Endothelial cell of umbilical vein (primary cell): ENCODE data around the gene SH2D3C. TPM values are rescaled to one million over a fixed set of nuclear protein-coding genes. Genes with fewer than 3 reads are reported as not detected.

Experiments
- BruUV-seq: library from RNA; stranded (reverse); fragments of 400-500 nt; replicated peaks from 2 replicates; lab custom pipeline; 2021; lab: Mats Ljungman, UMichigan
- CTCF ChIA-PET: fragments of 300-600, 350-600 bp; sonication (Branson Sonifier 250); formaldehyde crosslinking; loops from one replicate; lab custom pipeline; 2021; ENCODE audit warnings: antibody characterized with exemption, inconsistent platforms; lab: Charles Lee
- POLR2A ChIA-PET: fragments of 300-600, 350-600 bp; sonication (Branson Sonifier 250); formaldehyde crosslinking; loops from one replicate; lab custom pipeline; 2021; ENCODE audit warnings: antibody characterized with exemption, inconsistent platforms; lab: Charles Lee
- DNase-seq: peaks from one replicate; pipeline ENCODE4 v3.0.0-alpha.2; 2011; ENCODE audit warnings: low read depth, low spot score
- FAIRE-seq: peaks from 2 replicates; lab custom pipeline; 2011; peaks lifted over from hg19 to GRCh38; lab: Jason Lieb, UNC
- H2AFZ ChIP-seq: 2 replicates; pipeline ENCODE4 v1.6.0; 2012; ENCODE audit warnings: low read depth, low read length, control low read depth, inconsistent platforms
- H3K27ac ChIP-seq: 2 replicates; pipeline ENCODE4 v1.5.1; 2011; ENCODE audit warnings: low read depth, mild to moderate bottlenecking, control low read depth, low read length, moderate library complexity; ENCODE audit not compliant: insufficient read depth
- H3K27me3 ChIP-seq, 2 experiments: 2 replicates each; pipeline versions ENCODE4 v1.6.0 to v1.6.1; 2011; ENCODE audit warnings: low read length in 2 of 2, mixed read lengths in 1 of 2; ENCODE audit not compliant: control insufficient read depth in 2 of 2, insufficient read depth in 2 of 2
- H3K36me3 ChIP-seq, 2 experiments: 2 replicates in 1 of 2; 3 replicates in 1 of 2; pipeline ENCODE4 v1.5.1; 2011; ENCODE audit warnings: low read length in 2 of 2, mild to moderate bottlenecking in 1 of 2, moderate library complexity in 1 of 2; ENCODE audit not compliant: control insufficient read depth in 2 of 2, insufficient read depth in 2 of 2; ENCODE audit errors: extremely low read depth in 1 of 2
- H3K4me1 ChIP-seq: 3 replicates; pipeline ENCODE4 v1.5.1; 2011; ENCODE audit warnings: mild to moderate bottlenecking, low read length; ENCODE audit not compliant: control insufficient read depth, insufficient read depth; ENCODE audit errors: extremely low read depth
- H3K4me2 ChIP-seq: 2 replicates; pipeline ENCODE4 v1.6.1; 2011; ENCODE audit warnings: low read length, control low read depth, mixed read lengths; ENCODE audit not compliant: insufficient read depth
- H3K4me3 ChIP-seq, 3 experiments: fragments of 200-600 bp in 1 of 3; sonication (generic), shearing (Covaris generic) in 1 of 3; replicated peaks in 1 of 3; 2 replicates each; pipeline ENCODE4 v1.5.1; 2011 to 2016; ENCODE audit warnings: control low read depth in 3 of 3, low read length in 3 of 3, mild to moderate bottlenecking in 2 of 3, inconsistent platforms in 1 of 3, low read depth in 1 of 3, moderate library complexity in 1 of 3; ENCODE audit not compliant: insufficient read depth in 1 of 3
- H3K79me2 ChIP-seq: 2 replicates; pipeline ENCODE4 v1.6.0; 2012; ENCODE audit warnings: low read length, inconsistent platforms; ENCODE audit not compliant: control insufficient read depth, insufficient read depth
- H3K9ac ChIP-seq: replicated peaks from 2 replicates; pipeline ENCODE3; 2011; ENCODE audit warnings: low read length, control low read depth; ENCODE audit not compliant: insufficient read depth; ENCODE audit errors: extremely low read depth
- H3K9me1 ChIP-seq: replicated peaks from 3 replicates; pipeline ENCODE4 v1.6.0; 2011; ENCODE audit warnings: mild to moderate bottlenecking, low read length; ENCODE audit not compliant: control insufficient read depth, insufficient read depth; ENCODE audit errors: extremely low read depth
- H3K9me3 ChIP-seq: replicated peaks from 2 replicates; pipeline ENCODE4 v1.5.1; 2012; ENCODE audit warnings: low read length, inconsistent platforms; ENCODE audit not compliant: control insufficient read depth, insufficient read depth
- H4K20me1 ChIP-seq: replicated peaks from 2 replicates; pipeline ENCODE3; 2011; ENCODE audit warnings: mild to moderate bottlenecking, low read length; ENCODE audit not compliant: control insufficient read depth, insufficient read depth; ENCODE audit errors: extremely low read depth
- EZH2 ChIP-seq: IDR thresholded peaks from 2 replicates; pipeline ENCODE4 v1.6.1; 2012; ENCODE audit warnings: borderline replicate concordance, low read depth, mild to moderate bottlenecking, moderate library complexity, low read length, inconsistent platforms; ENCODE audit not compliant: severe bottlenecking
- FOS ChIP-seq: IDR thresholded peaks from 2 replicates; pipeline ENCODE4 v1.6.1; 2011; ENCODE audit warnings: mild to moderate bottlenecking, low read length, moderate library complexity, borderline replicate concordance; ENCODE audit not compliant: insufficient read depth
- GATA2 ChIP-seq: IDR thresholded peaks from 2 replicates; pipeline ENCODE4 v1.7.0; 2011; ENCODE audit warnings: low read depth, mild to moderate bottlenecking, moderate library complexity, mixed read lengths, low read length; ENCODE audit not compliant: insufficient read length, insufficient read depth
- JUN ChIP-seq: IDR thresholded peaks from 2 replicates; pipeline ENCODE4 v1.6.1; 2011; ENCODE audit warnings: borderline replicate concordance, low read depth; ENCODE audit not compliant: insufficient read length, insufficient read depth
- MYC ChIP-seq: IDR thresholded peaks from one replicate; pipeline ENCODE4 v1.6.1; 2011; ENCODE audit warnings: mild to moderate bottlenecking, low read depth, low read length
- POLR2A ChIP-seq: IDR thresholded peaks from 2 replicates; pipeline ENCODE4 v1.6.1; 2012; ENCODE audit warnings: low read depth, mild to moderate bottlenecking, control low read depth, low read length
- POLR2AphosphoS5 ChIP-seq: IDR thresholded peaks from 2 replicates; pipeline ENCODE4 v1.6.1; 2012; ENCODE audit warnings: low read depth, mild to moderate bottlenecking, control low read depth, low read length, moderate library complexity; ENCODE audit not compliant: insufficient read depth
- dilution Hi-C: fragments of 300-500 bp; cut with MboI; formaldehyde crosslinking; loops from one replicate; pipeline ENCODE4 v1.15.0; 2019; ENCODE audit warnings: low sequenced_read_pairs; ENCODE audit not compliant: extremely low pct_ligation_motif_present
- intact Hi-C: fragments of 100-400 bp; cut with micrococcal nuclease; formaldehyde crosslinking; loops from one replicate; pipeline ENCODE4 v1.10.0; 2022
- polyA plus RNA-seq, 4 experiments: library from polyadenylated mRNA; depleted of rRNA in 3 of 4; stranded (reverse) in 3 of 4; unstranded in 1 of 4; fragments of >200 nt; gene quantifications; 2 replicates each; pipeline versions ENCODE4 v1.2.1 to v1.2.3, GENCODE V29; 2011 to 2012; ENCODE audit warnings: missing spikeins in 1 of 4
- total RNA-seq: library from RNA; stranded (reverse); gene quantifications from 2 replicates; pipeline ENCODE4 v1.2.3, GENCODE V29; 2021
- TF ChIP-seq, protein P1 (sequence below): IDR thresholded peaks from 2 replicates; pipeline ENCODE4 v1.6.1; 2011; ENCODE audit not compliant: insufficient read depth, insufficient read length
- TF ChIP-seq, protein P2 (sequence below), 2 donors: IDR thresholded peaks; 1 replicate in 1 of 2; 2 replicates in 1 of 2; pipeline ENCODE4 v1.5.1; 2011; ENCODE audit warnings: low read length in 2 of 2, mild to moderate bottlenecking in 2 of 2, moderate library complexity in 2 of 2, control low read depth in 1 of 2, inconsistent platforms in 1 of 2, low read depth in 1 of 2; ENCODE audit not compliant: insufficient read depth in 1 of 2; ENCODE audit errors: extremely low read depth in 1 of 2

The SH2D3C gene
- total and polyA plus RNA-seq, 2 donors (not counting 3 experiments of a cell fraction or from before 2014, with no cell fraction given), result 95.0 to 173 TPM

DNA sequence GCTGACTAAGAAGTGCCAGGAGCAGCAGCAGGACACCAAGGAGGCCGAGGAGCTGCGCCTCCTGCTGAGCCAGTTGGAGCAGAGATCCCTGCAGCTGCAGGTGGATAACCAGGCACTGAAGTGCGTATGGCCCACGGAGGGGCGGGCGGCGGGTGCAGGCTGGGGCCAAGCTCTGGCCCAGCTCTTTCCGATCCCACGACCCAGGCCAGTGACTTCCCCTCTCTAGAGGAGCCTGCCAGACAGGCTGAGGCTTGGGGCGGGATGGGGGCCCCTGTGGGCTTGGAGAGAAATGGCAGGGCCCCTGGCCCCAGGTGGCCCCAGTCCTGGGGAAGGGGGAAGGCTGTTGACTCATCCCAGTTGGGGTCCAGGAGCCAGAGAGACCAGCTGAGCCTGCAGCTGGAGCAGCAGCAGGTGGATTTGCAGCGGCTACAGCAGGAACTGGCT lies 66.6 kb downstream of the SH2D3C start:
- CTCF ChIA-PET, result interaction anchor here (3.3 kb wide), 1 partner anchor 23 kb away, joined by 9 read pairs; the partner anchor contains the start of gene TOR2A
- Histone ChIP-seq H3K27ac (no peak overlapping the region), H3K36me3 (no peaks in the 10 kb centered on the region), H2AFZ (no peak overlapping the region), H3K27me3 (no peaks in the 10 kb centered on the region), H3K9me3 (no peaks in the 10 kb centered on the region), H3K9ac (no peak overlapping the region), H3K4me1 (peaks cover 5% of the 10 kb centered on the region), H3K4me3 (no peak overlapping the region), H3K9me1 (no peaks in the 10 kb centered on the region), H4K20me1 (no peaks in the 10 kb centered on the region), H3K4me2 (no peak overlapping the region), H3K79me2 (peaks cover 5% of the 10 kb centered on the region)
- POLR2A ChIA-PET, result interaction anchor here (0.5 kb wide), 1 partner anchor 184 kb away, joined by 4 read pairs; no protein-coding TSS in a partner anchor
- intact Hi-C loops (no loop called here), dilution Hi-C loops (no loop called here)
- FAIRE-seq, result no peak
- TF ChIP-seq POLR2A (no peak), EZH2 (no peak), MYC (no peak), FOS (no peak), GATA2 (no peak), JUN (no peak), POLR2AphosphoS5 (no peak)
- TF ChIP-seq, protein P1, sequence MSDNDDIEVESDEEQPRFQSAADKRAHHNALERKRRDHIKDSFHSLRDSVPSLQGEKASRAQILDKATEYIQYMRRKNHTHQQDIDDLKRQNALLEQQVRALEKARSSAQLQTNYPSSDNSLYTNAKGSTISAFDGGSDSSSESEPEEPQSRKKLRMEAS, result no peak
- TF ChIP-seq, protein P2, sequence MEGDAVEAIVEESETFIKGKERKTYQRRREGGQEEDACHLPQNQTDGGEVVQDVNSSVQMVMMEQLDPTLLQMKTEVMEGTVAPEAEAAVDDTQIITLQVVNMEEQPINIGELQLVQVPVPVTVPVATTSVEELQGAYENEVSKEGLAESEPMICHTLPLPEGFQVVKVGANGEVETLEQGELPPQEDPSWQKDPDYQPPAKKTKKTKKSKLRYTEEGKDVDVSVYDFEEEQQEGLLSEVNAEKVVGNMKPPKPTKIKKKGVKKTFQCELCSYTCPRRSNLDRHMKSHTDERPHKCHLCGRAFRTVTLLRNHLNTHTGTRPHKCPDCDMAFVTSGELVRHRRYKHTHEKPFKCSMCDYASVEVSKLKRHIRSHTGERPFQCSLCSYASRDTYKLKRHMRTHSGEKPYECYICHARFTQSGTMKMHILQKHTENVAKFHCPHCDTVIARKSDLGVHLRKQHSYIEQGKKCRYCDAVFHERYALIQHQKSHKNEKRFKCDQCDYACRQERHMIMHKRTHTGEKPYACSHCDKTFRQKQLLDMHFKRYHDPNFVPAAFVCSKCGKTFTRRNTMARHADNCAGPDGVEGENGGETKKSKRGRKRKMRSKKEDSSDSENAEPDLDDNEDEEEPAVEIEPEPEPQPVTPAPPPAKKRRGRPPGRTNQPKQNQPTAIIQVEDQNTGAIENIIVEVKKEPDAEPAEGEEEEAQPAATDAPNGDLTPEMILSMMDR (IDR thresholded peaks at IDR 0.05; ENCODE audit: extremely low read depth in 1 of 2, insufficient read depth in 1 of 2, low read depth in 1 of 2, low read length in 2 of 2), result no peak
- DNase-seq, result no peak
- no TSS peak for BruUV-seq
